GM18909 (cell line): Measurements from ENCODE around the gene NR2F1.

Experiments
- ATAC-seq: cut with Tn5 transposase; IDR thresholded peaks from one replicate; pipeline ENCODE4 v1.9.1; 2021; ENCODE audit warnings: mild to moderate bottlenecking; ENCODE audit not compliant: unreplicated experiment, poor library complexity

The NR2F1 gene

DNA sequence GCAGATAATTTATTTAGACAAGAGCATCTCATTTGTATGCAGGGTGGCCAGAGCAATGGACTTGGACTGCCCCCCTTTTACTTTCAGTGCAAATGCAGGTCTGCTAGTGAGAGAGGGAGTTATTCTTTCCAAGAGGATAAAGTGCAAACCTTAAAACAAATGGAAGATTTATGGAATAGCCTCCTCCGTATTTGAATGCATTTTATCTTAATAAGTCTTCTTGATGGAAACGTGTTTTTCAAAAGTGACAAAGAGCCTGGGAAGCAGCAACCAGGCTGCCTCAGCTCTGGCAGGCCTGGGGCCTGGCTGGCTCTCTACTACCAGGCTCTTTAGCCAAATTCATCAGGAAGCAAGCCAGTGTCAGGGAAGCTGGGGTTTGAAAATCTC is 6.8 kb downstream of the NR2F1 start:
- no peak for ATAC-seq

DNA sequence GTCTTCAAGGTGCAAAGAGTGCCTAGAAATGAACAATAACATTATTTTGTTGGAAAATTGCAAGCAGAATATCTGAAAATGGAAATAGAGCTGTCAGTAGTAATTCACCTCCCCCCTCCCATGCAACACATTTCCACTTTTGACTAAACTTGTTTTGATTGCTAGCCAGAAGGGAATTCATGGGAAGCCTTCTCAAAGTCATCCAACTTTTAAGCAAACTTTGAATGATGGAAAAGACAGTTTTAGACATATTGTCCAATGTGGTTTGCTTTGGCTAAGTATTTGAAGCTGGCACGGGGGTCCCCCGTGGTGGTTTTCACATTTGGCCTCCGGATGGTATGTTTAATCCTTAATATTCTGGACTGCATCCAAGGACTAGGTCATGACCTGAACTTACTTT is 7.5 kb downstream of the NR2F1 start:
- ATAC-seq, result no peak

DNA sequence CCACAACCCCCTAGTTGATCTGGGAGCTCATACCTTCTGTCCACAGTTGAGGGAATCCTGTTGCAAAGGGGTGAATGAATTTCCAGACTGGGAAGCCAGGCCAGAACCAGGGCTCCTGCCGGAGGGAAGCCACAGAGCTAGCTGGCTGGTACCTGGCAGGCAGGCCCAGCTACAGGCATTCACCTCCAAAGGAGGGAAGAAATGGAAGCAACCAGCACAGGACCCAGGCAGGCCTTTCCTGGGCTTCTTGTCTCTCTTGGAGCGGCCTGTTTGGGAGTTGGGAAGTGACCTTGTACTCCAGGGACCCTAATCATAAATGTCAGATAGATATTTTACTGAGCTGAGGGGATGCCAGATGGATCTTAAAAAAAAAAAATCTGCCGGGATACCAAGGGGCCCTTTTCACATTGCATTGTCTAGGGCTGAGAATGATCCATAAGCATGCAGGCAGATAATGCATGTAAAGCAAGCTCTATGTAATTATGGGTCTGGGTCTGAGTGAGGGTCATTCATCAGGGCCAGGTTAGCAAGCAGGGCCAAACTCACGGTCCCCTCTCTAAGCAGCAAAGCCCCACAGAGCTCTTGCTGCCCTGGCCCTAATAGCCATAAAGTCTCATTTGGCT is 8.4 kb downstream of the NR2F1 start:
- ATAC-seq, result no peak

- no peak for ATAC-seq
Observed at GRCh38 chr5:93592883-93593282, 9.9 kb downstream of the NR2F1 start.

DNA sequence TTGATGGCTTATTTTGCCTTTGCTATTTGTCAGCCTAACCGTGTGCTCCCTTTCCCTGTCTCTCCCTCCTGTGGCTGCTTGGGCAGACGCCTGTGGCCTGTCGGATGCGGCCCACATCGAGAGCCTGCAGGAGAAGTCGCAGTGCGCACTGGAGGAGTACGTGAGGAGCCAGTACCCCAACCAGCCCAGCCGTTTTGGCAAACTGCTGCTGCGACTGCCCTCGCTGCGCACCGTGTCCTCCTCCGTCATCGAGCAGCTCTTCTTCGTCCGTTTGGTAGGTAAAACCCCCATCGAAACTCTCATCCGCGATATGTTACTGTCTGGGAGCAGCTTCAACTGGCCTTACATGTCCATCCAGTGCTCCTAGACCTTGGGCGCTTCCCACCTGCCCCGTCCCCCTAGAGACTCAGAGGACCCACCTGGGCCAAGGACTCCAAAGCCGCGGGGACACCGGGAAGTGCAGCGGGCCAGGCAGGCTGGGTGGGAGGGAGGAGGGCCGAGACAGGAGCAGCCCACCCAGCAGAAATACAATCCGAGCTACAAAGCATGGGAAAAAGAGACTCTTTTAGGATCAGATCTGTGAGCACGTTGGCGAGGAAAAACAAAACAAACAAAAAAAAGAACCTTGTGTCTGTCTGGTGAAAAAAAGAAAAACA is 10.6 kb downstream of the NR2F1 start:
- no peak for ATAC-seq

- ATAC-seq, result no peak
Observed at GRCh38 chr5:93594591-93595419, 11.8 kb downstream of the NR2F1 start.

DNA sequence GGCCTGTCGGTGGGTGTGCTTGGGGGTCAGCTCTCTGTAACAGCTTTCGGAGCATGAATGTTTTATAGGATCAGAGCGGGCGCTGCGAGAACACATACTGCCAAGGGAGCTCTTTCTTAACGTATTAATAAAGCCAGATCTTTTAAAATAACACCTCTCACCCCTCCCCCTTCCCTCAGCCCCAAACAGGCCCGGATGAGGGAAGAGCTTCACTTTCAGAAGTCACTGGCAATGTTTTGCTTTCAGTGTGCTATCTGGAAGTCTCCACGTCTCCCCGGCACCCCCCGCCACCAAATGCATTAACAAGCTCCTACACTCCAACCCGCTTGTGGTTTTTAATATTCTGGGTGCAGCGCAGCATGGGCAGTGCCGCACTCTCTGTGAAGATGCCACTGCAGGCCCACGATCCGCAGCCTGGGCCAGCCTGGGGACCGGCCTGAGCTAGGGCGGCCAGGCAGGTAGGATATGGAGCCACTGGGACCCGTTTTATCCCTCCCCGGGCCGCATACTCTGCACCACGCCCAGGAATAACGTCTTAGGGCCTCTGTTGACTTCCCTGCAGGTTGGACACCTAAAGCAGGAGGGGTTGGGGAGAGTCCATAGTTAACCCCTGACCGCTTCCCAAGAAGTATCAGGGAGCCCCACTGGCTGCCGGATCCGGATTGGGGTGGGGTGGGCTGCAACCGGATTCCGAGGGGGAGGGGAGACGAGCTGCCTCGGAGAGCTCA is 12.6 kb downstream of the NR2F1 start:
- no peak for ATAC-seq

GRCh38 chr5:93596310-93596675 is 13.3 kb downstream of the NR2F1 start:
- ATAC-seq, result no peak

DNA sequence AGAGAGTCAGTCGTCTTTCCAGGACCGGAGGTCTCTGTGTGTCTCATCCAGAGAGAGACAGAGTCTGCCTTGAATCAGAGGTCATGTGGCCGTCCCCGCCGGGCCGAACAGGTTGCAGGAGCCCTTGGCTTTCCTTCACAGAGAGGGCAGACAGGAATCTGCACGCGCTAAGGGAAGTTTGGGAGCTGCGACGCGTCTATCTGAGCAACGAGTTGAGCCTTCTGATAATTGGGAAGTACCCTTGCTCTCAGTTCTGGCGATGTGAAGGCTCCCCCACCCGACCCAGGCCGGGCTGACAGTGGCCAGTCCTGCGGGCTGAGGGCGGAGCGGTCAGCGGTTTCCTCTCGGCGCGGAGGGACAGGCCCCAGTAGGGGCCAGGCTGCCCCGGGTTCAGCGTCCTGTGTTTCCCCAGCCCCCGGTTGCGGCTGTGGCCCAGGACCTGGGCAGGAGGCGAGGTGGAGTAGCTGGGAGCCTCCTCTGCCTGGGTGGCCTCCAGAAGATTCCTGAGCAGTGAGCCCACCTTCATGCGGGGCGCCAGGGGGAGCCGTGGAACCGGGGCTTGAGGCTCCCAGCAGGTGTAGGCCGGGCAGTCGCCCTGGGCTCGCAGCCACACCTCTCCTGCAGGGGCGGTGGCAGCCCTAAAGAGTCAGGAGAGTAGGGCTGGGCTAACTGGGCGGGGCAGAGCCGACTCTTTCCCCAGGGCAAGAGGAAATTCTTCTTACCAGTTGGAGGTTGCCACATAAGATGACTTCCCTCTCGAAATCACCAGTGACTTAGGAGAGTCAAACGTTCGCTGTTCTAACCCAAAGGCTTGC is 13.9 kb downstream of the NR2F1 start:
- ATAC-seq, result no peak

- ATAC-seq, result no peak
Observed at GRCh38 chr5:93598091-93599000, 15.3 kb downstream of the NR2F1 start.

GRCh38 chr5:93599001-93599379 is 16.0 kb downstream of the NR2F1 start:
- no peak for ATAC-seq

DNA sequence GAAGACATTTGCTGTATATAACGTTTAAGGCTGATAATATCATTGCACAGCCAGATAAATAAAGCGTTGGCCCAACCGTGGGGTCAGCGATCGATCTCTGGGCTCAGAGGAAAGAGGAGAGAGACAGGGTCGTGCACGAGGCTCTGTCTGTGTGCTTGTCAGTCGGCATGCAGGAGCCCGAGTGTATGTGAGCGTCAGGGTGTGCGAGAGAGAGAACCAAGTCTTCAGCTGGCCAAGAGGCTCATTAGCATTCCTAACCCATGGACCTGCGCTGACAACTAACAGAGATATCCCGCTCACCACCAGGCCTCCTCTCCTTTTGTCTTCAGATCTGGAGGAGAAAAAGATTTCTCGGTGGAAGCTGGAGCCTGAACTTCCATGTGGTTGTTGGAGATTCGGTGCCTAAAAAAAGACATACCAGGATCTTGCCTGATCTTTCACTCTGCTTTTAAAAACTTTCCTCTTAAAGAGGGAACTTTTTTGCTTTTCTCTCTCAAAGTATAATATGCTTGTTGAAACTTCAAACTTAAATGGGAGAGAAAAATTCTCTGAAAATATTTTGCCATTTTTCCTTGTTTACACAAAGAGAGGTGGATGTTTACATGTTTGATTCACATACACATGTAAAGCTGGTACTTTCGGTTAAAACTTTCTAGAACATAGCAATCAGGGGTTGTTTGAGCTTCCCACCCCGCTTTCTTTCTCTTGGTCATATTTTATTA is 16.5 kb downstream of the NR2F1 start:
- ATAC-seq, result no peak

DNA sequence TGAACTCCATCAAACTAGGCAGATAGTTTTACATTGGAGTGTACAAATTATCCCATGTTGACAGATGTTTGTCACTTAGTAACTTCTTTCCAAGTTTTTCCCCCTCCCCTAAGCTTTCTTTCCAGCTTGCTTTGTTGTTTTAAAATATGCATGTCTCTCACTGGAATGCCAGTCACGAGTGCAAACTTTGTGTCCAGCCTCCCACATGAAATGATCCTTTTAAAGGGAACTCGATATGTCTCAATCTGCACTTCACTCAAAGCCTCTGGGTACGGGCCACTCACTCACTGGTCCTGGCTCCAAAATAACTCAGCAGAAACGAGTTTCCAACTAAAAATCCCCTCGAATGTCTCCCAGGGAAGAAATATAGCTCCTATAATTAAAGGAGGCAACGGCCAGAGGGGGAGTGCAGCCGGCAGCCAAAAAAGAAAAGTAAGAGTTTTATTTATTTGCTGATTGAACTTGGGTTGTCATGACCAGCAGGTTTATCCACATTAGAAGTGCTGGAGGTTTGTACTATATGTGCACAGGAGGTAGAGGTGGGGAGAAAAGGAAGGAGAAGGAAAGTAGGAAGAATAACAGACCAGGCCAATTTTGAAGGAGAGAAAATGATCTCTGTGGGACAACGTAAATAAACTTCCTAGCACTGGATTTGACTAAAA is 17.5 kb downstream of the NR2F1 start:
- ATAC-seq, result no peak

DNA sequence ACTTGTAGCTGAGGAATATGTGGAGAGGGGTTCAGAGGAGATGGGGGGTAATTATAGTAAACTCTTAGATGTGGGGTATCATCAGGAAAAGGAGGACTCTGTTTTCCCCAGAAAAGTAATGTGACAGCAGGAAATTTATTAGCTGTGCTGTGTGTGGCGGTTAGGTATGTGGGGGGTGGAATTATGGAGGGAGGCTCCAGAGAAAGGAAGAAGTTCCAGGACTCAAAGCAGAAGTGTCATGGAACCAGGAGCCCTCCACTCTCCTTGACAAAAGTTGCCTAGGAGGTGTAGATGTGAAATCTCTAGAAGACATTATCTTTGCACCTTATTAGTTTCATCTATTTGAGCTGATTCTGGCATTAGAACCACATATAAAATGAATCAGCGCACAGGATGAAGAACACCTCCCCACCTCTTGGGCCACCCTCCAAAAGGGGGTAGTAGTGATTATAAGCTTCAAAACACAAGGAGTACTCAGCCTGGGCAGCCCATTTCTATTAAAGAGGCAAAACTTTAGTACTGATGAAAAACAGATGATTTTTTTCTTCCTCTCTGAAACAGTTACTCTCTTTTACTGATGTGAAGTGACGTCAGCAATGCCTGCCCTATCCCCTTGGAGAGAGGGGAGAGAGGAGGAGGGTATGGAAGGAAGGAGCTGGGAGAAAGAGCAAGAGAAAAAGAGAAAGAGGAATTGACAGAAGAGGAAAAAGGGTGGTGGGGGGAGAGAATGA is 18.2 kb downstream of the NR2F1 start:
- ATAC-seq, result no peak

GRCh38 chr5:93601802-93602155 is 18.8 kb downstream of the NR2F1 start:
- ATAC-seq, result no peak

- no peak for ATAC-seq
Observed at GRCh38 chr5:93602241-93603077, 19.4 kb downstream of the NR2F1 start.
